ENCODE measurements around the gene ZNF674.

The ZNF674 gene

DNA sequence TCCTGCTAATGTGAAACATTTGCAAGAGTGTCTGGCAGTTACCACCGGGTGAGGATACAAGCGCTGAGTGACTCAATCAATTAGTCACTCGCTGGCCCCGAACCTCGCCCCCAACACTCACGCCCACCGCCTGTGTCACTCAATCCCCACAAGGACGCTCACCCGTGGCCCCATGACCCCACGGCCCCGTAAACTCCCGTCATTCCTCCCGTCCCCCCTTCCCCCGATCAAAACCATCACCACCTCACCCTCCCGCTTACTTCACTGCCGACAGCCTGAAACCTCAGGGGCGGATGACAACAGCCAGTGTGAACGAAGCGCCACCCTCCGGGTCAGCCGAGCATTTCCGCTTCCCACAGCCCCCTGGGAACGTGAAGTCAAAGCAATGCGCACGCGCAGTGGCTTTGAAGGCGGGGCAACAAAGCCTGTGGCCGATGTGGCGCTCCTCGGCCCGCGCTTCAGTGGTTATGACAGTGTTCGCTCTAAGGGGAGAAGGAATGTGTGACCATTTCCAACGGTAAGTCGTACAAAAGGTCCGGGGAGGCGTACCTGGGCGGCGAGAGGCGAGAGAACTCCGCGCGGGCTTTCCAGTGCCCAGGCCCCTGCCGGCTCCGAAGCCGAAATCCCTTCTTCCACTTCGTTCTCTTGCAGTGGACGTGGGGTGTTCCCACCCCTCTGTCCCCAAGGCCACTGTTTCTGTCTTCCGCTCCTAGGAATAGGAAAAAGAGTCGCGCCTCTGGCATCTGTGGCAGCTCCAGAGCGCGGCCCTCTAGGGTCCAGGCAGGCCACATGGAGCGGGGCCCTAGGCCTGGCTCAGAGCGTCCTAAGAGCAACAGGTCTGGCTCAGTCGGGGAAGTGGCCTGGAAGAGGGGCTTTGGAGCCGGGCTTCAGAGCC lies at the start of gene ZNF674:
Gene ZNF674 (minus strand): TSS at position 311 of the 895 bp plus-strand sequence. CDS start 3,334 bp downstream, outside the sequence.
- H3K9ac ChIP-seq (ENCODE audit: low read length) = peak within 1 kb of the TSS; percentile 77
- no peaks in the 10 kb centered on the region for H3K36me3 ChIP-seq (ENCODE audit: insufficient read depth, low read length)
- H3K27me3 ChIP-seq (ENCODE audit: control insufficient read depth in 1 of 2, insufficient read depth in 2 of 2, low read length in 2 of 2) = no peaks in the 10 kb centered on the region
- peaks cover 17% of the 10 kb centered on the region for H3K4me1 ChIP-seq (ENCODE audit: insufficient read depth, low read length)
- H3K4me3 ChIP-seq (ENCODE audit: low read depth in 1 of 2, low read length in 2 of 2) = peak within 1 kb of the TSS; percentile 59 to 77
- H3K9me3 ChIP-seq (ENCODE audit: low read length) = no peaks in the 10 kb centered on the region
- H3K27ac ChIP-seq (ENCODE audit: low read depth, low read length) = peak within 1 kb of the TSS; percentile 75

DNA sequence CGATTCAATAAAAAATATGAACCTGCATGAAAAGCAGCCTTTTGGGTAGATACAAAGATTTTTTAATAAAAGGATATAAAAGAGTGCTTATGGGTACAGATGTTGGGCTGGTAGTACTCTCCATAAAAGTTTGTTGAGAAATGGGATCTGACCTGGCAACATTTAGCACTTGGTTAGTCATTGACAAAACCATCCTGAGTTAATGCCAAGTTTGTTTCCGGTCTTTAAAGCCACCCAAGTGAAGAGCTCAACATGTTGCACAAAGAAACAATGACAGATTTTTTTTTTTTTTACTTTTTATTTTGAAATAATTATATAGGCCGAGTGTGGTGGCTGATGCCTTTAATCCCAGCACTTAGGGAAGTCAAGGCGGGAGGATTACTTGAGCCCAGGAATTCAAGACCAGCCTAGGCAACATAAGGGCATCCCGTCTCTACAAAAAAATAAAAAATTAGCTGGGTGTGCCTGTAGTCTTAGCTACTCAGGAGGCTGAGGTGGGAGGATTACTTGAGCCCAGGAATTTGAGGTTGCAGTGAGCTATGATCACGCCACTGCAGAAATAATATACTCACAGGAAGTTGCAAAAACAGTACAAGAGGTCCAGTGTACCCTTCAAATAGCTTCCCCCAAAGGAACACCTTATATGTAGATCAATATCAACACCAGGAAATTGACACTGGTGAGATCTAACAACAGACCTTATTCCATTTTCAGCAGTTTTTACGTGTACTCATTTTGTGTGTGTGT lies 44.9 kb upstream of the ZNF674 start:
- Histone ChIP-seq H3K36me3 (ENCODE audit: insufficient read depth, low read length) (no peaks in the 10 kb centered on the region), H3K27ac (ENCODE audit: low read depth, low read length) (no peak overlapping the region), H3K9me3 (ENCODE audit: low read length) (no peaks in the 10 kb centered on the region), H3K4me3 (ENCODE audit: low read depth in 1 of 2, low read length in 2 of 2) (no peak overlapping the region), H3K27me3 (ENCODE audit: control insufficient read depth in 1 of 2, insufficient read depth in 2 of 2, low read length in 2 of 2) (no peaks in the 10 kb centered on the region), H3K4me1 (ENCODE audit: insufficient read depth, low read length) (no peaks in the 10 kb centered on the region), H3K9ac (ENCODE audit: low read length) (no peak overlapping the region)

DNA sequence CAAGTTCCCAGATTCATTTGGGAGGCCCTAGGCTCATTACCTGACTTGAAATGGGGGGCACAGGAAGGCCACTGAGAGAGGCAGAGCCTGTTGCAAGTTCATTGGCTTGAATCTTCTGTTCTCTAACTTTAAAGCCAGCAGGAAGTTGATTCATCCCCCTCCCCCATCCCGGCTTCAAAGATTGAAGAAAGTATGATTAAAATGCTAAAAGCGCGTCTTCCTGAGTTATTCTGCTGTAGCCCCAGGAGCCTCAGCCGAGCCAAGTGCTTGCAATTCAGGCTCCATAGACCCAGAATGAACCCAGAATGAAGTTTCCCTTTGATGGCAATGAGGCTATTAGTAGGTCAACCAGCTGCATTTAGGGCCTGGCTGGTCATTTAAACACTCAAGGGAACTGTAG lies 43.0 kb upstream of the ZNF674 start:
- H3K9ac ChIP-seq (ENCODE audit: low read length) = no peak overlapping the region
- no peaks in the 10 kb centered on the region for H3K36me3 ChIP-seq (ENCODE audit: insufficient read depth, low read length)
- no peak overlapping the region for H3K27ac ChIP-seq (ENCODE audit: low read depth, low read length)
- H3K4me3 ChIP-seq (ENCODE audit: low read depth in 1 of 2, low read length in 2 of 2) = no peak overlapping the region
- H3K9me3 ChIP-seq (ENCODE audit: low read length) = no peaks in the 10 kb centered on the region
- no peaks in the 10 kb centered on the region for H3K4me1 ChIP-seq (ENCODE audit: insufficient read depth, low read length)
- H3K27me3 ChIP-seq (ENCODE audit: control insufficient read depth in 1 of 2, insufficient read depth in 2 of 2, low read length in 2 of 2) = no peaks in the 10 kb centered on the region

DNA sequence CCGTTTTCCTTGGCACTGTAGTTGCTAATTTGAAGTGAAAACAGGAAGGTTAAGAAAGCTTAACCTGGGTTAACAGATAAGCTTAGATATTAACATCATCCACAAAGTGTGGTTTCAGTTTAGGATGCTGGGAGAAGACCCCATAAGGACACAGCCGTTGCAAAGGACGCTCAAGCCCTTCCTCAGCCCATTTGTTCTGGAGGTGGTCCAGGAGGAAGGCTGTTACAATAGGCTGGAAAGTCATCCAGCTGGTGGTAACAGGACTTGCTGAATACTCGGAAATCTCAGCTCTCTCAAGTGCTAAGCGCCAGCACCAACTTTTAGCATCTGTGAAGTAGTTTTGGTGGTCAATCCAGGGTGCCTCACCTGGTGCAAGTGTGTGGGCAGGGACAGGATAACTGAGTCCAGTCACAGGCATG lies 42.5 kb upstream of the ZNF674 start:
- Histone ChIP-seq H3K4me3 (ENCODE audit: low read depth in 1 of 2, low read length in 2 of 2) (no peak overlapping the region), H3K4me1 (ENCODE audit: insufficient read depth, low read length) (no peaks in the 10 kb centered on the region)

DNA sequence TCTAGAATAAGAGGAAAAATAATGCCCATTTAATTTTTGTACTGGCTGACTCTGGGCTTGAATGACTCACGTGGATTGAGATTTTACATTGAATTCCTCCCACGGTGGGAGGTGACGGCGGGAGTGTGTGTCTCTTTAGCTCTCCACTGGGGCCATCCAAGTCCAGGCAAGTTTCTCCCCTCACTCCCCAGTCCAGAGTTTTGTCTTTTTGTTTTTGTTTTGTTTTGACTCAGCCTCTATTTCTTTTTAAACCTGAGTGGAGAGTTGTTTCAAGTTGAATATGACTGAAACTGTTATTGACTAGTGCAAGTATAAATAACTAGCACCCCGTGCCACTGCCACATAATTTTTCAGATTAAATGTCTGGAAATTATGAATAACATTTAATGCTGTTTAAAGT lies 41.9 kb upstream of the ZNF674 start:
- Histone ChIP-seq H3K36me3 (ENCODE audit: insufficient read depth, low read length) (no peaks in the 10 kb centered on the region), H3K9me3 (ENCODE audit: low read length) (no peaks in the 10 kb centered on the region), H3K4me1 (ENCODE audit: insufficient read depth, low read length) (no peaks in the 10 kb centered on the region), H3K27ac (ENCODE audit: low read depth, low read length) (no peak overlapping the region), H3K9ac (ENCODE audit: low read length) (no peak overlapping the region), H3K27me3 (ENCODE audit: control insufficient read depth in 1 of 2, insufficient read depth in 2 of 2, low read length in 2 of 2) (no peaks in the 10 kb centered on the region), H3K4me3 (ENCODE audit: low read depth in 1 of 2, low read length in 2 of 2) (no peak overlapping the region)

More for the DNA sequence above, 42.5 kb upstream of the ZNF674 start:
- H3K9me3 ChIP-seq (ENCODE audit: low read length) = no peaks in the 10 kb centered on the region
- H3K27ac ChIP-seq (ENCODE audit: low read depth, low read length) = no peak overlapping the region
- no peak overlapping the region for H3K9ac ChIP-seq (ENCODE audit: low read length)
- no peaks in the 10 kb centered on the region for H3K27me3 ChIP-seq (ENCODE audit: control insufficient read depth in 1 of 2, insufficient read depth in 2 of 2, low read length in 2 of 2)
- no peaks in the 10 kb centered on the region for H3K36me3 ChIP-seq (ENCODE audit: insufficient read depth, low read length)

DNA sequence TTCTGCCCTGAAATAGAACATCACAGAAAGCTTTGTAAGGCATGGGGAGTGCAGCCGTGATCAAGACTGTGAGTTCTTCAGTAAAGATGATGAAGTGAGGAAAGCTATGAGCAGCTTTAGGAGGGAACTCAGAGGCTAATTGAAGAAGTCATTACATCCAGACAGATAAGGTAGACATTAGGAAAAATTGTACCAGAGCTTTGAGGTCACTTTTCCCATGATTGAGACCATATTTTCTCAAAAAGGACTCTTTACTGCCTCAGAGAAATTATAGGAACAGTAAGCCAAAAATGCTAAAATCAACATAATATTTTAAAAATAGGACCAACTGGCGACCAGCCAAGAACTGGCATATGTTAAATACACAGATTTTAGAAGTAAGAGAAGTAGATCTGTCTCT lies 39.5 kb upstream of the ZNF674 start:
- Histone ChIP-seq H3K4me3 (ENCODE audit: low read depth in 1 of 2, low read length in 2 of 2) (no peak overlapping the region), H3K4me1 (ENCODE audit: insufficient read depth, low read length) (no peaks in the 10 kb centered on the region), H3K9ac (ENCODE audit: low read length) (no peak overlapping the region), H3K27ac (ENCODE audit: low read depth, low read length) (no peak overlapping the region), H3K27me3 (ENCODE audit: control insufficient read depth in 1 of 2, insufficient read depth in 2 of 2, low read length in 2 of 2) (no peaks in the 10 kb centered on the region), H3K36me3 (ENCODE audit: insufficient read depth, low read length) (no peaks in the 10 kb centered on the region), H3K9me3 (ENCODE audit: low read length) (no peaks in the 10 kb centered on the region)

DNA sequence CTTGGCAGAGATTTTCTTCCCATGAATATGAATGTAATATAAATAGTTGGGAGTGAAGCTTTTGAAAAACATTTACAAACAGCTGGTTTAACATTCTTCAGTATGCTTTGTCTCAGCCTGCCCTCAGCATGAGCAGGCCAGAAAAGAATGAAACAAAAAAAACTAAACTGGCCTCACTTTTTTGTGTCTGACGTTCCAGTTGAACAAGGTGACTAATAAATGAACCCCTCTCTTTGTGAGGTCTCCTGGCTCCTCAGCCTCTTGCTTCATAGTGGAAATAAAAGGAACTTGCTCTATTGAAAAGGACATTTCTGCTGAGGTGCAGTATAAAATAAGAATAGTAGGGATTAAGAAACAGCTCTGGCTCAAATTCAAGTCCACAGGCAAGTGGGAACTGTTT lies 37.7 kb upstream of the ZNF674 start:
- Histone ChIP-seq H3K27me3 (ENCODE audit: control insufficient read depth in 1 of 2, insufficient read depth in 2 of 2, low read length in 2 of 2) (peaks cover 0 to 2% of the 10 kb centered on the region in 2 donors), H3K4me1 (ENCODE audit: insufficient read depth, low read length) (no peaks in the 10 kb centered on the region), H3K4me3 (ENCODE audit: low read depth in 1 of 2, low read length in 2 of 2) (no peak overlapping the region), H3K36me3 (ENCODE audit: insufficient read depth, low read length) (no peaks in the 10 kb centered on the region), H3K27ac (ENCODE audit: low read depth, low read length) (no peak overlapping the region), H3K9ac (ENCODE audit: low read length) (no peak overlapping the region), H3K9me3 (ENCODE audit: low read length) (no peaks in the 10 kb centered on the region)

DNA sequence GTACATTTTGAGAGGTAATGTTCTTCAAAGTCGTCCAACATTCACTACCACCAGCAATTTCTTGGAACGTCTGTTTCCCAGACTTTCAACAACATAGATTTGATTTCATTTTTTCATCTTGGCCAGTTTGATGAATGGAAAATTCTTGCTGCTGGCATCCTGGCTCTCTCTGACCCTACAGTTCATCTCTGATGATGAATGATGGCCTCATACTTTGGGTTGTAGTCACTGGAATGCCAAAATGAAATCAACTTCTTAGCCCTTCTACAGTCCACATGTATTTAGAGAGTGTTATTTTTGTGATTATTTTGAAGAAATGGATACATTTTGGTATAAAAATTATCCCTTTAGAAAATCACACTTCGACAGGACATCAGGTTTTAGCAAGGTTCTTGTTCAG lies 37.1 kb upstream of the ZNF674 start:
- Histone ChIP-seq H3K4me1 (ENCODE audit: insufficient read depth, low read length) (no peaks in the 10 kb centered on the region), H3K4me3 (ENCODE audit: low read depth in 1 of 2, low read length in 2 of 2) (no peak overlapping the region), H3K9ac (ENCODE audit: low read length) (no peak overlapping the region), H3K9me3 (ENCODE audit: low read length) (no peaks in the 10 kb centered on the region), H3K27me3 (ENCODE audit: control insufficient read depth in 1 of 2, insufficient read depth in 2 of 2, low read length in 2 of 2) (peaks cover 0 to 4% of the 10 kb centered on the region in 2 donors), H3K27ac (ENCODE audit: low read depth, low read length) (no peak overlapping the region), H3K36me3 (ENCODE audit: insufficient read depth, low read length) (no peaks in the 10 kb centered on the region)

DNA sequence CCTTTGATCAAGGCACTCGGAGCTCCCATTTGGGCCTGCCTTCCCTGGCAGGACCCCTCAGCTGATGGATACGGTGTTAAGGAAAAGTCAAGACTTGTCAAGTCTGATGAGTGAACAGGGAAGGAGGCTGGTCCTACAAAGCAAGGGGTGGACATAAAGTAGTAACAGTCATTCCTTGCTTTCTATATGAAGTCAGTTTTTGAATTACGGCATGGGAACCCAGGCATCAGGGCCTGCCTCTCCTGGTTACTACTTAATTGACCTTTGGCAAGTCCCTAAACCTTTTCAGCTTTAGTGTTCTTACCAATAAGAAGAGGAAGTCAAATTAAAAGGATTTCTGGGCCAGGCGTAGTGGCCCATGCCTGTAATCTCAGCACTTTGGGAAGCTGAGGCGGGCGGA lies 35.4 kb upstream of the ZNF674 start:
- no peaks in the 10 kb centered on the region for H3K4me1 ChIP-seq (ENCODE audit: insufficient read depth, low read length)
- no peaks in the 10 kb centered on the region for H3K36me3 ChIP-seq (ENCODE audit: insufficient read depth, low read length)
- no peak overlapping the region for H3K9ac ChIP-seq (ENCODE audit: low read length)
- H3K27me3 ChIP-seq (ENCODE audit: control insufficient read depth in 1 of 2, insufficient read depth in 2 of 2, low read length in 2 of 2) = peaks cover 0 to 4% of the 10 kb centered on the region in 2 donors
- H3K4me3 ChIP-seq (ENCODE audit: low read depth in 1 of 2, low read length in 2 of 2) = no peak overlapping the region
- H3K27ac ChIP-seq (ENCODE audit: low read depth, low read length) = no peak overlapping the region
- no peaks in the 10 kb centered on the region for H3K9me3 ChIP-seq (ENCODE audit: low read length)

DNA sequence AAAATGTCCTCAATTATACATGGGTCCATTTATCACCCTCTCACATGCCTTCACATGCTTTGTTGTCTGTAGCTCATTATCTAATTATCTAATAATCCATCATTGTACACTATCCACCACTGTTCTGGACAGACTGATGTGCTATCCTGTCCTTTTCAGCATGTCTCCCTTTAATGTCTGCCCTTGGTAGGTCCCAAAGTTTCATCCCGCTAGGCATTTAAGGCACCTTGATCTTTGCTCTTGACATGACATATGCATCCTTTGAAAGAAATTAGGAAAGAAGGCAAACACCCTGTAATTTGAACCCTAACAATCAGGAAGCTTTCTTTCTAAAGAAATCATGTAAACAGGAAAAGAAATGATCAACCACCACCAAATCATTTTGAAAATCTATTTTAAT lies 34.0 kb upstream of the ZNF674 start:
- Histone ChIP-seq H3K27ac (ENCODE audit: low read depth, low read length) (no peak overlapping the region), H3K4me3 (ENCODE audit: low read depth in 1 of 2, low read length in 2 of 2) (no peak overlapping the region), H3K9me3 (ENCODE audit: low read length) (no peaks in the 10 kb centered on the region), H3K4me1 (ENCODE audit: insufficient read depth, low read length) (no peaks in the 10 kb centered on the region), H3K27me3 (ENCODE audit: control insufficient read depth in 1 of 2, insufficient read depth in 2 of 2, low read length in 2 of 2) (peaks cover 0 to 14% of the 10 kb centered on the region in 2 donors), H3K36me3 (ENCODE audit: insufficient read depth, low read length) (no peaks in the 10 kb centered on the region), H3K9ac (ENCODE audit: low read length) (no peak overlapping the region)

DNA sequence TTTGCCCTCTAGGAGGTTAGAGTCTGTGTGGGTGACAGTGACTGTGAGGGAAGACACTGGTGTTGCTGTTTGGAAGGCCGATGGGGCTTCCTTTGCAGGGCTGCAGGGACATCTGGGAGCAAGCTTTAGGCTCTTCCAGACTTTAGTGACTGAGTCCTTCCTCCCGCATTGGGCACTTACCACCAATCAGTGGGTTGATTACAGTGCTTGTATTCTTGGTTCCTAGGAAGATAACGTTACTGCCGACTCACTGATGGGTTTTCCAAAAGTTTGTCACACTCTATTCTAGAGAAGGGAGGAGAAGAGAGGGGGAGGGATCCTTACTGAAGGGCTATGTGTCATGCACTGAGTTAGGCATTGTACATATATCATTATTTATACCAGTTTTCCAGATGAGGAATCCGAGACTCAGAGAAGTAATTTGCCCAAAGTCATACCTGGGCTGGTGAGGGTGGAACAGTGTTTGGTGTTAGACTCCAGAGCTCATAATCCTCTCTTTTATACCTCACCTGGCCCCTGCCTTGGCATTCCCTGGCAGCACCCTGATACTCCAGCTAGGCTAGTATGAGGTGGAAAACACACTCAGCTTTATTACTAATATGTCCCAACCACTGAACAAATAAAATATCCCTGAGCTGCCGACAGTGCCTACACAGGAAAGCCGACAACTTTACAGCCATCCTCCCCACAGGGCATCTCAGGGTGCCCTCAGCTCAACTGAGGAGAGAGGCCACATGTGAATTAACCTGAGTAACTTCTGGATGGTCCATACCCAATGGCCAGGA lies 32.2 kb upstream of the ZNF674 start:
- peaks cover 0 to 19% of the 10 kb centered on the region in 2 donors for H3K27me3 ChIP-seq (ENCODE audit: control insufficient read depth in 1 of 2, insufficient read depth in 2 of 2, low read length in 2 of 2)
- H3K4me3 ChIP-seq (ENCODE audit: low read depth in 1 of 2, low read length in 2 of 2) = no peak overlapping the region
- H3K4me1 ChIP-seq (ENCODE audit: insufficient read depth, low read length) = no peaks in the 10 kb centered on the region
- no peaks in the 10 kb centered on the region for H3K9me3 ChIP-seq (ENCODE audit: low read length)
- H3K36me3 ChIP-seq (ENCODE audit: insufficient read depth, low read length) = no peaks in the 10 kb centered on the region
- no peak overlapping the region for H3K27ac ChIP-seq (ENCODE audit: low read depth, low read length)
- H3K9ac ChIP-seq (ENCODE audit: low read length) = no peak overlapping the region
